Smooth muscle cell of the brain vasculature (primary cell): Measurements from ENCODE around the gene C9orf50.
"Not testable (repeated sequence)": the region's sequence is repeated elsewhere in the genome, so short reads cannot be mapped to it uniquely, and the experiment has no call there.

ENCODE experiments used
- DNase-seq: peaks from one replicate; pipeline ENCODE4 v3.0.0-alpha.2; 2012; ENCODE audit warnings: low read depth, low spot score

Gene C9orf50

DNA sequence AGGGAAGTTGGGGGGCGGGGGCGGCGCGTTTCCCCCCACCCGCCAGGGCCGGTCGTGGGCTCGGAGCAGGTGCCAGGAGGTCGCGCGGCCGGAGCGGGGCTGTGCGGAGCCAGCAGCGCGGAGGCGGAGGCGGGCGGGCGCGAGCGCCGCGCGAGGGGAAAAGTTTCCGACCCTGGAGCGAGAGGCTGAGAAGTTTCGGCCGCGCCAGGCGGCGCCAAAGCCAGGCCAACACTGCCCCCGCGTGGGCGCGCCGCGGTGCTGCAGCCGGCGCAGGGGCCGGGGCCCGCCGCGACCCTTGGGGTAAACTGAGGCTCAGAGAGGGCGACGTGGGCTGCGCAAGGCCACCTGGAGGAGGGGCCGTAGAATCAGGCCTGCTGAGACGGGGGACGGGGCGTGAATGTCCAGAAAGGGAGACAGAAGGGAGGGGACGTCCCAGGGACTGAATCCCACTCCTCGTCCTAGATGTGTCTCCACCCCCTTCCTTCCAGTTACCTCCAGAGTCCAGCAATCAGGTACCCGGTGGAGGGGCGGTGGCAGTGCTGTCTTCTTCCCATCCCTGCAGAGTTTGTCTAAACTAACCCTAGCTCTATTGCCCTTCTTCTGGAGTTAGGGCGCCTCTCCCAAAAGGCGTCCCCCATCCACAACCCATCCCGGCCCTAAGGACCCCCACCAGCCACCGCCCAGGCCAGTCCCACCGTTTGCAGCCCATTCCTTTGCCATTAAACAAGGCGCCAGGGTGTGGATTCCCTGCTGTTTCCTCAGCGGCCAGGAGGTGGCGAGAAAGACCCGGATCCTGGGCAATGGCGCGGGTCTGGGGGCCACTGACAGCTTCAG, 10.2 kb downstream of the C9orf50 start:
- no peak for DNase-seq

- DNase-seq, result no peak
These were observed 10.8 kb downstream of the C9orf50 start for GRCh38 chr9:129610213-129610472.

DNA sequence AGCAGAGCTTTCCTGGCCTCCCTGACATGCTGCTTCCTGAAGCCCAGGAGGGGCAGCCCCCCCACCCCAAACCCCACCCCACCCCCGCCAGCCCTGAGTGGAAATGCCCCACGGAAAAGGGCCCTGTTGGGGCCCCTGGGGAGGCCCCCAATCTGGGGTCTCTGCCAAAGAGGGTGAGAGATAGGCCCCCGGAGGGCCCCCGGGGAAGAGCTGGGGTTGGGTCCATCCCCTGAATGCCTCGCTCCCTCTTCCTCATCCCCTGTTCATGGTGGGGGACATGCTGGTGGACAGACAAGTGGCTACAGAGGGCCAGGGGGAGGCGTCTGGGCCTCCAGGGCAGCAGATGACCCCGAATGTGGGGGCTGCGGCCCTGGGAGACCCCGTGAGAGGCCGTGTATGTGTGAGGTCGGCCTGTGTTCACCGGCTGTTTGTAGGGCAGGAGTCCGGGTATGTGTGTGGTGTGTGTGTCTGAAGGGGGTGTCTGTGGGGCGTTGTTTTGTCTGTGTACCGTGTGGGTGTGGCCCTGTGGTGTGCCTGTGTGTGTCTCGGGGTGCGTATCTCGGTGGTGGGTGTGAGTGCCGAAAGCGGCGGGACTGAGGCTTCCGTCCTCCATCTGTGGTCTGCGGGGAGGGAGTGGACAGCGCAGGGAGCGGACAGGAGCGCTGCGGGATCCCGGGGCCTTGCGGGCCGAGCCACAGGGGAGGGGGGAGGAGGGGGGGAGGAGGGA, 11.3 kb downstream of the C9orf50 start:
- no peak for DNase-seq

DNA sequence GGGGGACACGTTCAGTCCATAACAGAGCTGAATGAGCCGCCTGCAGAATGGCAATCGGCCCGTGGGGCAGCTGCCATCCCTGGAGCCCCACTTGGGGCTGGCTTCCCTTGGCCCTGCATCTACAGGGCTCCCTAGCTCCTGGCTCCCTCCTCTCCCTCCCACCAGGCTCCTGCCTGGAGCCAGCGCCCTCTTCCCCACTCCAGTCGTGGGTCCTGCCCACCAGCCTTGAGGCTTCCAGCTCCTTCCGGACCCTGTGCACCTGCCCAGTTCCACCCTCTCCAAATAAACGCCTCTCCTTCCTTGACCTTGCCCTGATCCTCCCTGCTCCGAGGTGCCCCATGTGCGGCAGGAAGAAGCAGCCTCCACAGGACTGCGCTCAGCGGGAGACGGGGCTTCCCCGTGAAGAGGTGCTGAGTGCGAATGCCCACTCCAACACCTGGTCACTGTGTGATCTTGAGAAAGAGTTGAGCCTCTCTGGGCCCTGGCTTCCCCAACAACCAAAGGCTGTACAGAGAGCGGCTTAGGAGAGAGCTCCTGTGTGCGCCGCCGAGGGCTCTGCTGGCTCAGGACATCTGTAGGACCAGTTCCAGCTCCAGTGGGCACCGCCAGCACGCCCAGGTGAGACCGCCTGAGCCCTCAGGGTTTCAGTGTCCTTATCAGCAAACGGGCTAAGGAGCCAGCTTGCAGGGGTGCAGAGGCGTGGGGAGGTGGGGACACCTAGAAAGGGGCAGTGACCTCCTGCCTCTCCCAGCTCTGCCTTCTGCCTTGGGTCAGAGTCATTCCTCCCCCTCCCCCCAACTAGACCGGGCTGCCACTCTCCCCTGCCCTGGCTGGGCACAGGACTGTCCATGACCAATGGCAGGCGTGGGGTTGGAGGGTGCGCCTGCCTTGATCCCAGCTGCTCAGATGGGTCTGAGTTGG, 12.1 kb downstream of the C9orf50 start:
- DNase-seq, result no peak

- DNase-seq, result no peak
These were observed 13.9 kb downstream of the C9orf50 start for GRCh38 chr9:129607027-129607387.

DNA sequence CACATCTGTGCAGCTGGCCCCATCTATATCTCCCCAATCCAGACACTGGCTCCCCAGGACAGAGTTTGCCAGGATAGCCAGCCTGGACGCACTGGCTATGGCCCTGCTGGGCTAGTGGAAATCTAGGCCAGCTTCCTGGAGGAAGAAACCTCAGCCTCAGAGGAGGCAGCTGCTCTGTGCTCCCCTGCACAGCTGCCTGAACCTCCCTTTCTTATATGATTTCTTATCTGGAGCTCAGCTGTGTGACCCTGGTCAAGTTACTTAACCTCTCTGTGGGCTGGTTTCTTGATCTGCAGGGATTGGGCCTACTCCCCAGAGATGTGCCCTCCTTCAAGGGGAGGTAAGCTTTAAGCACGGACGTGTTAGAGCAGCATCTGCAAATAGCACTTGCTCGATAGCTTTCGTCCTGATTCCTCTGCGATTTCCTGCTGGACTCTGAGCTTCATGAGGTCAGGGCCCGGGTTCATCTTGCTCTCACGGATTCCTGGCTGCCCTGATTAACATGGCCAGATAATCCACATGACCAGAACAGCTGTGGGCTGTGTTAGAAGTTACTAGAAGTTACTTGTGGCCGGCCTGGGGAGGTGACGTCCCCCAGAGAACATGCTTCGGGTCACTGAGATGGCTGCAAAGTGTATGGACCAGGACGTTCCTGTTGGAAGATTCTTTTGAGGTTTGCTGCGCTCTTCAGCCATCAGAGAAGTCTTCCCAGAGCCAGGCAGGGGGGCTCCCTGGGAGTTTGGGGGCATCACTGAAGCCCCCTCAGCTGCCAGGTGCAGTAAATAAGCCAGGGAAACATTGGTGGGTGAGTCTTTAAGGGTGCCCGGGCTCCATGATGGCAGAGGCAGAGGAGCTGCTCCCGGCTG, 14.5 kb downstream of the C9orf50 start:
- DNase-seq, result no peak

DNA sequence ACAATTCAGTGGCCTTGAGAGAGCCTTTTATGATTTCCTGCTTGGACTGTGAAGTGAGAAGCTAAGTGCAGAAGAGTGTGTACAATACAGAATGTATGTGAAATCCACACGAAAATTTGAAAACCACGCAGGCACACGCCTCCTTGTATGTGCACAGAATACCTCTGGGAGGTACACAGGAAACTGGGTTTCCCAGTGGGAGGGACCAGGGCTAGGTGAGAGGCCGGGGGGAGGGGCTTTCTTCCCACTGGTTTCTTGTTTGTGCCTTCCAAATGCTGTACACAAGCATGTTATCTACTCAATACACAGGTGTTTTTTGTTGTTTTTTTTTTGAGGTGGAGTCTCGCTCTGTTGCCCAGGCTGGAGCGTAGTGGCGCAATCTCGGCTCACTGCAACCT, 16.1 kb downstream of the C9orf50 start:
- DNase-seq, result no peak

DNA sequence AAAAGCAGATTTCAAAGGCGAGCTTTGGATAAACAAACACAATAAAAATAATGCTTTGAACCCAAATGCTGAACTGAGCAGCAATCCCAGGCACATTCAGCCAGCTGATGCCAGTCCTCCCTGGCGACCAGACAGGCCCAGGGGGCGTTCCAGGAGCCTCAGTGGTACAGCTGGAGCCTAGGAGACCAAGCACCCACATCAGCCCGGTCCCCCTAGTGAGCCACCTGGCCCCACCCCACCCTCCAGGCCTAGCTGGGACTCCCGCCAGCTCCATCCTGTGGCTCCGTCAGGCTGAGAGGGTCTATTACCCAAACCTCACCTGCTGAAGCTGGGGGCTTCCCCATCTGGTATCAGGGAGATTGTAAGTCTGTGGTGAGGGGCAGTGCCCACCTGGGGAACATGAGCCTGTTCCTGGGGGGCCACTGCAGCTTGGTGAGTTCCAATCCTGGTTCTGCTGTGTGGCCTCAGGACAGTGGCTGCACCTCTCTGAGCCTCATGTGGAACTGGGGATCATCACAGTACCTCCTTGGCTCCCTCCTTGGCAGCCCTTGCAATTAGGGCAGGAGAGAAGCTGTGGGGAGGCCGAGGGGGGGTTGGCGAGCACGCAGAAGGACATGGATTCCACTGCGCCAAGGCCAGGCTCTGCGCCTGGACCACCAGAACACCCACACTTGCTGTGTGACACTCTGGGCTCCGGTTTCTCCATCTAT, 16.7 kb downstream of the C9orf50 start:
- no peak for DNase-seq

- no peak for DNase-seq
These were observed 18.1 kb downstream of the C9orf50 start for GRCh38 chr9:129602598-129603415.

DNA sequence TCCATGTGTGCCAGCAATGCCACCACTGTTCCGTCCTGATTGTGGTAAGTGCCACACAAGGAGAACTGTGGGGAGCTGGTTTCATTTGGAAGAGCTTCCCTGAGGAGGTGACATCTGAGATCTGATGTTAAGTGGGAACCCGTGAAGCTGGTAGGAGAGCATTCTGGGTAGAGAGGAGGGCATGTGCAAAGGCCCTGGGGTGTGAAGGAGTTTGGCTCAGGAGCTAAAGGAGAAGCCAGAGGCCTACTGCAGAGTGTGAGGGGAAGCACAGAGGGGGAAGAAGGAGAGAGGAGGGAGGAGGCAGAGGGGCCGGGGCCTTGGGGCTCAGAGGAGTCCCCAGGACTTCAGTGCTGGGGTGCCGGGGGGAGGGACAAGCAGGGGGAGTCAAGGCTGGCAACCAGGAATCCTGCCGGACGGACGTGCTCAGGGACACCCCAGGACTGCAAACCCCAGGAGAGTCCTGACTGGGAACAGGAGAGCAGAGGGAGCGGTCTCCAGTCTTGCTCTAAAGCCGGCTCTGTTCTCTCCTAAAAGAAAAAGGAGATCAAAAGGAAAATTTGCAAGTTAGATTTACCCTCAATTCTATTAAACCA, 19.7 kb downstream of the C9orf50 start:
- no peak for DNase-seq

GRCh38 chr9:129598089-129598596, 22.8 kb downstream of the C9orf50 start:
- no peak for DNase-seq

- DNase-seq, result no peak
These were observed 23.4 kb downstream of the C9orf50 start for GRCh38 chr9:129597355-129598088.

DNA sequence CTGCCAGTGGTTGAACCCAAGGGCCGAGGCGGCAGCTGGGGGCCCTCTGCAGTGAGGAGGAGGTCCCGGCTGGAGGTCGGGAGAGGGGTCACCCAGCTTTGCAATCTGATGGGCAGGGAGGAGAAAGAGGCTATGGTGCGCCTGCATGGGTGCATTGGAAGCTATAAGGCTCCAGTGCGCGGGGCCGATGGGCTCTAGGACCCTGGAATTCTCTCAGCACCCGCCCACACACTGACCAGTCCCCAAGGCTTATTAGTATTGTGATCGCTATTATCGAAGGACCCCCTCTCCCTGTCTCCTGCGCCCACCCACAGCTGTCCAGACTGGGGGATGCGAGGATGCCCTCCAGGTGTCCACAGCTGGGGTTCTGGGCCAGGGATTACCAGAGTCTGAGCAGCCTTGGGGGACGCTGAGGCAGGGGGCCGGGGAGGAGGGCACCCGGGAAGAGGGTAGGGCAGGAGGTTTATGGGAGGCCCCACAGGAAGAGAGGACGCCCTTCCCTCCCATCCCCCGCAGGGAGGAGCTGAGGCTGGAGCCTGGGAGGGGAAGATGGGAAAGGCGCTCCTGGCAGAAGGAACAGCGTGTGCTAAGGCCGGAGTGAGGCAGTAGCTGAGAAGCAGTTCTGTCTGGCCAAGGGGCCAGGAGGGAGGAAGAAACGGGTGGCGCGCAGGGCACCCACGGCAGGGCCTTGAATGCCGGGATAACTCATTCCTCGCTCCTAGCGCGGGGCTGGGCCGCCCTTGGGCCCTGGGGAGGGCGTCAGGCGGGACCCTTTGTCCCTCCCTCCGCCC, 24.2 kb downstream of the C9orf50 start:
- no peak for DNase-seq

DNA sequence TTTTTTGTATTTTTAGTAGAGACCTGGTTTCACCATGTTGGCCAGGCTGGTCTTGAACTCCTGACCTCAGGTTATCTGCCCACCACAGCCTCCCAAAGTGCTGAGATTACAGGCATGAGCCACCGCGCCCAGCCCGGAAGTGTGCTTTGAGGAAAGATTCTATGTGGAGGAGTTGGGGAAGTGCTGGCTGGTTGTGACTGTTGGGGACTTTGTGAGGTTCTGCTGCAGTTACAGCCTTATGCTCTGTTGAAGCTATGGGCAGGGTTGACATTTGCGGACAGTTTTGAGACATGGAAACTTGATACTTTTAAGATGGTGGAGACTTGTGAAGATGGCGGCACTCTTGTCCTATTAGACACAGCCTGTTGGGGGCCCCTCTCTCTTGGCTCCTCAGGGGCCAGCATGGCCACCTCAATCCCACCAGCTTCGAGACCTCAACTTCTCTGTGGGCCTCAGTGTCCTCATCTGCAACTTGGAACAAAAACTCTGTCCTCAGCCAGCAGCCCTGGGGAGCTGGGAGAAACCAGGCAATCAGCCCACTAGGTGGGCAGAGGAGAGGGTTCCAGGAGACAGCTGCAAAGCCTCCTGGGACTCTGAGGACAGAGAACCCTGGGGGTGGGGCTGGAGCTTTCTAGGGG, 24.9 kb downstream of the C9orf50 start:
- no peak for DNase-seq

GRCh38 chr9:129595311-129595741, 25.6 kb downstream of the C9orf50 start:
- no peak for DNase-seq

GRCh38 chr9:129594632-129595031, 26.3 kb downstream of the C9orf50 start:
- DNase-seq, result no peak

DNA sequence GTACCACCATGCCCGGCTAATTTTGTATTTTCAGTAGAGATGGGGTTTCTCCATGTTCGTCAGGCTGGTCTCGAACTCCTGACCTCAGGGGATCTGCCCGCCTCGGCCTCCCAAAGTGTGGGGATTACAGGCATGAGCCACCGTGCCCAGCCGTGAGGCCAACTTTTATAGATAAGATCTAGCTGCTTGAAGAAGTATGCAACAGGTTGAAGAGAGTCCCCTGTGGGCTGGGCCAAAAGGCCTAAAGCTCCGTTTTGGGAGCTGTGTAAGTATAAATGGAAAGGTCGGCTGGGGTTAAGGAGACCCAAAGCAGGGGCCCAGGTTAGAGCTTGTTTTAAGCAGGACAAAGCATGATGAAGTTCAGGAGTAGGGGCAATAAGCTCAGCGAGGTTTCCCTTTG, 28.1 kb downstream of the C9orf50 start:
- not testable (repeated sequence) for DNase-seq
